Measurements from ENCODE around the gene TTC28.

Gene TTC28

DNA sequence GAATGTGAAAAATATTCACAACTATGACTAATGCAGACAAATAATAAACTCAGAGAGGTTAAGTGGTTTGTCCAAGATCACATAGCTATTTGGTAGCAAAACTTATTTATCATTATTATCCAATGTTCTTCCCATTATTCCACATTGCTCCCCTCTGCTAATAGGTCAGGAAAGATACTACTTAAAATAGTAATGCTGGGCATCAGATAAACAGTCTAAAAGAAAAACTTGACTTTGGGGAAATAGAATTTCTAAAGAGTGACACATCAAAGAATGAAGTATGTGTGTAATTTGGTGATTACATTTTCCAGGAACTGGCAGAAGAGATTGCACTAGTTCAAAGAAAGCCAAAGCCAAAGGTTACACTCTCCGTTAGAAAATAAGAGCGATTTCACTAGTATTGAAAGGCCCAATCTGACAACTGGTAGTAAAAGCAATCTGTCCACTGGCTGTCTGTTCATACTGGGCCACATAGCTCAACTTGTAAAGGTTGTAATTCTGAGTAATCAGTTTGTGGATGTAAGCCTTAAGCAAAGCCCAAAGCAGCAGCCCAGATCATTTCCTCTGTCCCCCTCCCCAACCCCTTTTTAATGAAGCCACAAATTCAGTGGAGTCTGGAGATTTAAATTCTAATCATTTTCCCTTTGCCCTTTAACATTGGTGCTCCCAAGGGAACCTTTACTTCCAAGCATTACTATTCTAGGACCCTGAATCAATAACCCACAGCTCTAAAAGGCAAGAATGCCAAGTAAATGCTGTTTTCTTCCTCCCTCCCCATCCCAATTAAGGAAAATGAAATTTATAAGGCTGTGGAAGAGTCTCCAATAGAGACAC is 283.5 kb downstream of the TTC28 start:
- Histone ChIP-seq H3K4me1 (ENCODE audit: insufficient read depth, low read length) (peaks cover 11% of the 10 kb centered on the region), H3K4me3 (ENCODE audit: low read depth in 1 of 2, low read length in 2 of 2) (no peak overlapping the region), H3K36me3 (ENCODE audit: insufficient read depth, low read length) (no peaks in the 10 kb centered on the region), H3K27ac (ENCODE audit: low read depth, low read length) (no peak overlapping the region), H3K9ac (ENCODE audit: low read length) (no peak overlapping the region), H3K9me3 (ENCODE audit: low read length) (no peaks in the 10 kb centered on the region), H3K27me3 (ENCODE audit: control insufficient read depth in 1 of 2, insufficient read depth in 2 of 2, low read length in 2 of 2) (no peaks in the 10 kb centered on the region)

DNA sequence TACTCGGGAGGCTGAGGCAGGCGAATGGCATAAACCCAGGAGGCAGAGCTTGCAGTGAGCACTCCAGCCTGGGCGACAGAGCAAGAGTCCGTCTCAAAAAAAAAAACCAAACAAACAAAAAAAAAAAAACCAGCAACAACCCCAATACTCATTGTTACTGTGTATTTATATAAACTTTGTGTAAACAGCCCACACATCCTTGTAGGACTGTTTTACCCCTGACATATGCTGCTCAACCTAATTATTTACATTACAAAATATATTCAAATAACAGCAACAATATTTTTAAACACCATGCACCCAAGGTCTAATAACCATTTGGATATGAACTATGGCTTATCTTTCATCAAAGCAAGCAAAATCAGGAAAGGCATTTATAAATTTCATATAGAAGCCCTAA is 284.1 kb downstream of the TTC28 start:
- no peaks in the 10 kb centered on the region for H3K9me3 ChIP-seq (ENCODE audit: low read length)
- no peak overlapping the region for H3K27ac ChIP-seq (ENCODE audit: low read depth, low read length)
- no peaks in the 10 kb centered on the region for H3K36me3 ChIP-seq (ENCODE audit: insufficient read depth, low read length)
- H3K4me3 ChIP-seq (ENCODE audit: low read depth in 1 of 2, low read length in 2 of 2) = no peak overlapping the region
- H3K27me3 ChIP-seq (ENCODE audit: control insufficient read depth in 1 of 2, insufficient read depth in 2 of 2, low read length in 2 of 2) = no peaks in the 10 kb centered on the region
- H3K4me1 ChIP-seq (ENCODE audit: insufficient read depth, low read length) = peaks cover 11% of the 10 kb centered on the region
- H3K9ac ChIP-seq (ENCODE audit: low read length) = no peak overlapping the region

DNA sequence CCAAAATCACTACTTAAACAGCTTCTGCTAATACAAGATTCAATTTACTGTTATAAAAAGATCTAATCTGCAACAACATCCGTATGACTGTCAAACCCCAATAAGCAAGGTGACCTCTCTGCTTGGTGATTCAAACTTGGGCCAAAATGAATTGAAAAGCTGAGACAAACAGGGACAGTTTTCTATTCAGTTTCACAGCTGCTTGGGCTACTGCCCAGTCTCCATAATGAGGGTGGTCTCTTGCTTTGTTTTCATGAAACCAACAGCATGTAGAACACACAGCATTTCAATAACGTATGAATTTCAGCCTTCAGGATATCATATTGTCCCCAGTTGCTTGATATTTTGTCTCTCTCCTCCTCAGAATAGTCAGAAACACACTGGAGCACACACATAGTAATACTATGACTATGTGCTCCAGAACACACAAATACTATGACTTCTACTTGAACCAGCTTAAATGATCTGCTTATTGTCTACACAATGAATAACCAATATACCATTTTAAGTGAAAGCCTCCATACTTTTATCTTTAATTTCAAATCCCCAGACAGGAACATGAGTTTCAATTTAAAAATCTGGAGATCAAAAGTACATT is 285.0 kb downstream of the TTC28 start:
- H3K27ac ChIP-seq (ENCODE audit: low read depth, low read length) = no peak overlapping the region
- H3K4me3 ChIP-seq (ENCODE audit: low read depth in 1 of 2, low read length in 2 of 2) = no peak overlapping the region
- H3K27me3 ChIP-seq (ENCODE audit: control insufficient read depth in 1 of 2, insufficient read depth in 2 of 2, low read length in 2 of 2) = no peaks in the 10 kb centered on the region
- H3K36me3 ChIP-seq (ENCODE audit: insufficient read depth, low read length) = no peaks in the 10 kb centered on the region
- no peak overlapping the region for H3K9ac ChIP-seq (ENCODE audit: low read length)
- H3K9me3 ChIP-seq (ENCODE audit: low read length) = no peaks in the 10 kb centered on the region
- peaks cover 11% of the 10 kb centered on the region for H3K4me1 ChIP-seq (ENCODE audit: insufficient read depth, low read length)

DNA sequence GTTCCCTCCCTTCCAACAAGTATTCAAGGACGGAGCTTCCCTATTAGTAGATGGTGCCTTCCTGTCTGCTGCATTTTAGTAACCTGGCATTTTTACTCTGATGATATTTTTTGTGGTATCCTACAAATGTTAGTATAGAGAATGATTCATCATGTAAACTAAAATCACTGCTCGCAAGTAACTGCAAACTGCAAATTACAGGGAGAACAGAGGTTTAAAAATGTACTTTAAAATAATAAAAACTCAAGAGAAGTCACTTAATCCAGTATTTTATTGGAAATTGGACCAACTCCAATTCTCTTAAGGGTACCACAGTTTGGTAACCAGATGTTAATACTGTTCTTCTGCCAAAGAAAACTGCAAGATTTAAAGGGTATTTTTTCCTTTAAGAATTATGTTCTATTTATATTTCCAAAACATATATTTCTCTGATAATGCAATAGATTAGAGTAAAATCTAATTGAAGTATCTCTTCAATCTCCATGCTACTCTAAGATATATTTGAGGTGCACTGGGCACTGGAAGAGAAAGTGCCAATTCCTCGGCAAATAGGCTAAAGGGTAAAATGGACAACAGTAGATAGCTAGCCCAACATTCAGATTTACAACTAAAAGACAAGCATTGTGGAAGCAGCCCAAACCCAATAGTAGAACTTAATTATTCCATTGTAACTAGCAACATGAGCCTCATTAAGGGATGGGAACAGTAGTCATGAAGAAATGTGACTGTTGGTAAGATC is 298.0 kb downstream of the TTC28 start:
- H3K36me3 ChIP-seq (ENCODE audit: insufficient read depth, low read length) = no peaks in the 10 kb centered on the region
- no peak overlapping the region for H3K4me3 ChIP-seq (ENCODE audit: low read depth in 1 of 2, low read length in 2 of 2)

DNA sequence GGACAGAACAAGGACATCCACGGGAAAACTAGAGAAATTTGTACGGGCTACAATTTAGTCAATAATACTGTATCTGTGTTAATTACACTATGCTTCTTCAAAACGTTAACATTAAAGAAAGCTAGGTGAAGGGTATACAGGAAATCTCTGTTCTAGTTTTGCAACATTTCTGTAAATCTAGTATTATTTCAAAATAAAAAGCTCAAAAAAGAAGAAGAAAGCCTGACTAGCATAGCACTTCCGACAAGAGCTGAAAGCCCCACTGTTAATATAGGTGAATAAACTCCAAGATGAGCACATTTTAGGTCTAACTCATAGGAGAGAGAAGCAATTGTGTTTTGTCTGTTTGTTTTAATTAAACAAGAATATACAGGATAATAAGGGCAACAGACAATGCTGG is 299.7 kb downstream of the TTC28 start:
- Histone ChIP-seq H3K27me3 (ENCODE audit: control insufficient read depth in 1 of 2, insufficient read depth in 2 of 2, low read length in 2 of 2) (no peaks in the 10 kb centered on the region), H3K9ac (ENCODE audit: low read length) (no peak overlapping the region), H3K36me3 (ENCODE audit: insufficient read depth, low read length) (no peaks in the 10 kb centered on the region), H3K27ac (ENCODE audit: low read depth, low read length) (no peak overlapping the region), H3K9me3 (ENCODE audit: low read length) (no peaks in the 10 kb centered on the region), H3K4me1 (ENCODE audit: insufficient read depth, low read length) (peaks cover 19% of the 10 kb centered on the region), H3K4me3 (ENCODE audit: low read depth in 1 of 2, low read length in 2 of 2) (no peak overlapping the region)

More for the DNA sequence above, 298.0 kb downstream of the TTC28 start:
- Histone ChIP-seq H3K4me1 (ENCODE audit: insufficient read depth, low read length) (peaks cover 14% of the 10 kb centered on the region), H3K27ac (ENCODE audit: low read depth, low read length) (no peak overlapping the region), H3K9me3 (ENCODE audit: low read length) (no peaks in the 10 kb centered on the region), H3K9ac (ENCODE audit: low read length) (no peak overlapping the region), H3K27me3 (ENCODE audit: control insufficient read depth in 1 of 2, insufficient read depth in 2 of 2, low read length in 2 of 2) (no peaks in the 10 kb centered on the region)

DNA sequence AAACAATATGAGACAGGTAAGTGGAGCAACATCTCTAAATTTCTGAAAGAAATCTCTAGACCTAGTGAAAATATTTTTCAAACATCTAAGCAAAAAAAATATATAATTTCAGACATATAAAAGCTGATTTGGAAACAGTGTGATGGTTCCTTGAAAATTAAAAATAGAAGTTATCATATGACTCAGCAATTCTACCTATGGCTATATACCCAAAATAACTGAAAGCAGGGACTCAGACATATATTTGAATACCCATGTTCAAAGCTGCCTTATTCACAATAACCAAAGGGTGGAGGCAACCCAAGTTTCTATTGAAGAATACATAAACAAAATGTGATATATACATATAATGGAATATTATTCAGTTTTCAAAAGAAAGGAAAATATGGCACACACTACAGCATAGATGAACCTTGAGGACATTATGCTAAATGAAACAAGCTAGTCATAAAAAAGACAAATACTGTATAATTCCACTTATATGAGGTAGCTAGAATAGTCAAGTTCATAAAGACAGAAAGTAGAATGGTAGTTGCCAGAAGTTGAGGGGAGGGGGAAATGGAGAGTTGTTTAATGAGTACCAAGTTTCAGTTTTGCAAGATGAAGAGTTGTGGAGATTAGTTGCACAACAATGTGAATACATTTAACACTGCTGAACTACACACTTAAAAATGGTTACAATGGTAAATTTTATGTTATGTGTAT is 300.4 kb downstream of the TTC28 start:
- Histone ChIP-seq H3K9ac (ENCODE audit: low read length) (no peak overlapping the region), H3K27me3 (ENCODE audit: control insufficient read depth in 1 of 2, insufficient read depth in 2 of 2, low read length in 2 of 2) (no peaks in the 10 kb centered on the region), H3K4me3 (ENCODE audit: low read depth in 1 of 2, low read length in 2 of 2) (no peak overlapping the region), H3K4me1 (ENCODE audit: insufficient read depth, low read length) (peaks cover 19% of the 10 kb centered on the region), H3K36me3 (ENCODE audit: insufficient read depth, low read length) (no peaks in the 10 kb centered on the region), H3K27ac (ENCODE audit: low read depth, low read length) (no peak overlapping the region), H3K9me3 (ENCODE audit: low read length) (no peaks in the 10 kb centered on the region)

DNA sequence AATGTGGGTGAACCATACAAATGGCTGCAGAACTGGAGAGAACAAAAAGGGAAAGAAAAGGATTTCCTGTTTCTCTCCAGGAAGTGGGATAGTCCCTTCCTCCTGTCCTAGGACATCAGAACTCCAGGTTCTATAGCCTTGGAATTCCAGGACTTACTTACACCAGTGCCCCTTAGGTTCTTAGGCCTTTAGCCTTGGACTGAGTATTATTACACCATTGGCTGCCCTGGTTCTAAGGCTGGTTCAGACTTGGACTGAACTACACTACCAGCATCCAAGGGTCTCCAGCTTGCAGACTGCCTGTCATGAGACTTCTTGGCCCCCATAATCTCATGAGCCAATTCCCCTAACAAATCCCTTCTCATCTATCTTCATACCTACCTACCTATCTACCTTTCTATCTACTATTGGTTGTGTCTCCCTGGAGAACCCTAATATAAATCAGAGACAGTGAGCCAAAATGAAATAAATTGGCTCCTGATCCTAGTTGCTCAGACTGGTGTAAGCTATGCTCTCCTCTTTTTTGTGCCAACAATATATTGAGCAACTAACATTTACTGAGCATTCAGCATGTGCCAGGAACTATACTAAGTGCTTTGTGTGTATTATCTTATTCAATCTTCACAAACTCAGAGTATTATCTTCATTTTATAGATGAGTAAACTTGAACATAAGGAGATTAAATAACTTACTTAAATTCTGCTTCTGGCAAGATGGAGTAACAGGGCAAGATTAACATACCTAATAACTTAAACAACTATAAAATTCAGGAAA is 303.7 kb downstream of the TTC28 start:
- no peak overlapping the region for H3K4me3 ChIP-seq (ENCODE audit: low read depth in 1 of 2, low read length in 2 of 2)
- peaks cover 16% of the 10 kb centered on the region for H3K4me1 ChIP-seq (ENCODE audit: insufficient read depth, low read length)
- H3K9ac ChIP-seq (ENCODE audit: low read length) = no peak overlapping the region
- H3K27me3 ChIP-seq (ENCODE audit: control insufficient read depth in 1 of 2, insufficient read depth in 2 of 2, low read length in 2 of 2) = no peaks in the 10 kb centered on the region
- H3K36me3 ChIP-seq (ENCODE audit: insufficient read depth, low read length) = no peaks in the 10 kb centered on the region
- no peak overlapping the region for H3K27ac ChIP-seq (ENCODE audit: low read depth, low read length)
- H3K9me3 ChIP-seq (ENCODE audit: low read length) = no peaks in the 10 kb centered on the region

DNA sequence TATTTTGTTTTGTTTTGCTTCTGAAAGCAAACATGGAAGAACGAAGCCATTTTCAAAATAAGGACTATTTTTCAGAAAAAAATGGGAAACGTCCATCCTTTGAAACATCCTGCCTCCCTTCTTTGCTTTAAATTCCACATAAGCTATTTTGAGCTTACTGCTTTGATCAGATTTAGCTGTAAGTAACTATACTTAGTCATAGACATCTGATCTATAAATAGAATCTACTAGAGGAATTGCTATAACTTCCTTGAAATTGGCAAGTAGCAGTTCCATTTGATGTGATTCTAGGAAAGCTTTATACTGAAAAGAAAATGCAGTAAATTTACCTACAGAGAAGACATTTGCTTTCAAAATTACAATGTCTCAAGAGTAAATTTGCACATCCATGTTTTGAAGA is 305.8 kb downstream of the TTC28 start:
- Histone ChIP-seq H3K27me3 (ENCODE audit: control insufficient read depth in 1 of 2, insufficient read depth in 2 of 2, low read length in 2 of 2) (no peaks in the 10 kb centered on the region), H3K27ac (ENCODE audit: low read depth, low read length) (no peak overlapping the region), H3K4me3 (ENCODE audit: low read depth in 1 of 2, low read length in 2 of 2) (no peak overlapping the region), H3K9ac (ENCODE audit: low read length) (no peak overlapping the region), H3K9me3 (ENCODE audit: low read length) (no peaks in the 10 kb centered on the region), H3K36me3 (ENCODE audit: insufficient read depth, low read length) (no peaks in the 10 kb centered on the region), H3K4me1 (ENCODE audit: insufficient read depth, low read length) (peaks cover 15% of the 10 kb centered on the region)

DNA sequence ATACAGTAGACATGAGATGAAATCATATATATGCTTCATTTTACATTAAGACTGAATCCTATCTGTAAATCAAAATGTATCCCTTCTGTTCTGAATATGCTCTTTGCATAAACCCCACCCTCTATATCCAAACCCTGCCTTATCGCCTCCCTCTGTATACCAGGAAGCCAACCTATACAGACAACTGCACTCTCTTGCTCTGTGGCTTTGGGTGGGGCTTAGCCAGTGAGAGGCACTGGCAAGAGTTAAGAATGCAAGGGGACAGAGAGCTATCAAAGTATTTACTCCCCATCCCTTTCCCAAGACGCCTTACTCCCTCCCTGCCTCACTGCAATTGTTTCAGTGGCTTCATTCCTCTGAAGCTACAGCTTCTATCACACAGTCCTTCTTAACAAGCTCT is 309.8 kb downstream of the TTC28 start:
- Histone ChIP-seq H3K9ac (ENCODE audit: low read length) (no peak overlapping the region), H3K4me1 (ENCODE audit: insufficient read depth, low read length) (peaks cover 10% of the 10 kb centered on the region), H3K9me3 (ENCODE audit: low read length) (no peaks in the 10 kb centered on the region), H3K27me3 (ENCODE audit: control insufficient read depth in 1 of 2, insufficient read depth in 2 of 2, low read length in 2 of 2) (no peaks in the 10 kb centered on the region), H3K27ac (ENCODE audit: low read depth, low read length) (no peak overlapping the region), H3K4me3 (ENCODE audit: low read depth in 1 of 2, low read length in 2 of 2) (no peak overlapping the region), H3K36me3 (ENCODE audit: insufficient read depth, low read length) (no peaks in the 10 kb centered on the region)

DNA sequence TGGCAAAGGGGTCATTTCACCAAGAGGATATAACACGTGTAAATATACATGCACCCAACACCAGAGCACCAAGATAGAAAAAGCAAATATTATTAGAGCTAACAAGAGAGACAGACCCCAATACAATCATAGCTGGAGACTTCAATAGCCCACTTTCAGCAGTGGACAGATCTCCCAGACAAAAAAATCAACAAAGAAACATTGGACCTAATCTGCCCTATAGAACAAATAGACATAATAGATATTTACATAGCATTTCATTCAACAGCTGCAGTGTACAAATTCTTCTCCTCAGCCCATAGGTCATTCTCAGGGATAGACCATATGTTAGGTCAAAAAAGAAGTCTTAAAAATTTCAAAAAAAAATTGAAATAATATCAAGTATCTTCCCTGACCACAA is 312.8 kb downstream of the TTC28 start:
- Histone ChIP-seq H3K27ac (ENCODE audit: low read depth, low read length) (no peak overlapping the region), H3K36me3 (ENCODE audit: insufficient read depth, low read length) (no peaks in the 10 kb centered on the region), H3K9ac (ENCODE audit: low read length) (no peak overlapping the region), H3K27me3 (ENCODE audit: control insufficient read depth in 1 of 2, insufficient read depth in 2 of 2, low read length in 2 of 2) (no peaks in the 10 kb centered on the region), H3K9me3 (ENCODE audit: low read length) (no peaks in the 10 kb centered on the region), H3K4me3 (ENCODE audit: low read depth in 1 of 2, low read length in 2 of 2) (no peak overlapping the region), H3K4me1 (ENCODE audit: insufficient read depth, low read length) (no peaks in the 10 kb centered on the region)

All from muscle layer of colon (tissue), 2 donors.